Calu3 (cell line): Measurements from ENCODE around the gene OSCAR. TPM values are rescaled to one million over a fixed set of nuclear protein-coding genes. Genes with fewer than 3 reads are reported as not detected.

Source experiments
- BruUV-seq: library from RNA; stranded (reverse); fragments of 400-500 nt; replicated peaks from 2 replicates; lab custom pipeline; 2021; lab: Mats Ljungman, UMichigan
- CTCF ChIA-PET: fragments of 300-600 bp; sonication (Branson Sonifier 250); formaldehyde crosslinking; loops from one replicate; lab custom pipeline; 2022; ENCODE audit warnings: antibody characterized with exemption; lab: Charles Lee
- DNase-seq: peaks from one replicate; pipeline ENCODE4 v3.0.0; 2022
- H3K27ac Mint-ChIP-seq: one replicate; pipeline ENCODE4 v1.8.0; 2022; ENCODE audit warnings: mixed read lengths; ENCODE audit not compliant: unreplicated experiment
- H3K27me3 Mint-ChIP-seq: one replicate; pipeline ENCODE4 v1.8.0; 2022; ENCODE audit warnings: mixed read lengths; ENCODE audit not compliant: unreplicated experiment
- H3K36me3 Mint-ChIP-seq: one replicate; pipeline ENCODE4 v1.8.0; 2022; ENCODE audit warnings: mild to moderate bottlenecking, moderate library complexity, mixed read lengths; ENCODE audit not compliant: insufficient read depth, unreplicated experiment
- H3K4me1 Mint-ChIP-seq: one replicate; pipeline ENCODE4 v1.8.0; 2022; ENCODE audit warnings: mild to moderate bottlenecking, low read depth, mixed read lengths; ENCODE audit not compliant: unreplicated experiment
- H3K4me3 Mint-ChIP-seq: one replicate; pipeline ENCODE4 v1.8.0; 2022; ENCODE audit warnings: mild to moderate bottlenecking, low read depth, moderate library complexity, mixed read lengths; ENCODE audit not compliant: unreplicated experiment
- H3K9me3 Mint-ChIP-seq: one replicate; pipeline ENCODE4 v1.8.0; 2022; ENCODE audit warnings: low read depth, mixed read lengths; ENCODE audit not compliant: unreplicated experiment
- CTCF ChIP-seq: fragments of 200-600 bp; IDR thresholded peaks from one replicate; pipeline ENCODE4 v1.8.0; 2022; ENCODE audit warnings: antibody characterized with exemption; ENCODE audit not compliant: unreplicated experiment
- intact Hi-C: fragments of 100-400 bp; cut with micrococcal nuclease; formaldehyde crosslinking; loops from one replicate; pipeline ENCODE4 v1.10.0; 2022; ENCODE audit not compliant: unreplicated experiment
- total RNA-seq: library from RNA; stranded (reverse); gene quantifications from 2 replicates; pipeline ENCODE4 v1.2.3, GENCODE V29; 2022

OSCAR gene
- total RNA-seq, 1 experiment from 2014 or later: 0.54 TPM

- no peak for TF ChIP-seq CTCF
- intact Hi-C loops: no loop called here
- BruUV-seq: no TSS peak
- peaks cover 29% of the 10 kb centered on the region for H3K27me3 Mint-ChIP-seq
- no peak for DNase-seq
- CTCF ChIA-PET: no interaction called here
- no peaks in the 10 kb centered on the region for H3K9me3 Mint-ChIP-seq
- H3K36me3 Mint-ChIP-seq: no peaks in the 10 kb centered on the region
- H3K4me3 Mint-ChIP-seq: no peak overlapping the region
- H3K27ac Mint-ChIP-seq: no peak overlapping the region
- H3K4me1 Mint-ChIP-seq: no peaks in the 10 kb centered on the region
These were observed 38.0 kb downstream of the OSCAR start for GRCh38 chr19:54062643-54063042.

DNA sequence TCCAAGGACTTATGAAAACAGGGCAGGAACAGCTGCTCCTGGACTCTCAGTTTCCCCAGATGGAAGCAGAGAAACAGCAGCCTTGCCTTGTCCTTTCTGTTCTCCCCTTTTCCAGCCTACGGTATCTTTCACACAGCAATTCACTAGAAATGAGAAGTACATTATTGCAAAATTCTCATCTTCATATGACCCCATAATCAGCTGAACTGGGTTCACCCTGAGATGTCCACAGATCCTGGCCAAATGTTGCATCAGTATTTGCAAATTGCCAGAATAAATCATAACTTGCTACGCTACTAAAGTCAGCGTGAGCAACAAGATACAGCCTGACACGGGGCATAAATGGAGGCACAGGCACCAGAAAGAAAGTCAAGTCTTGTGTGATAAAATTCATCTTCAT, 53.0 kb downstream of the OSCAR start:
- no peak for DNase-seq
- no peak overlapping the region for H3K4me3 Mint-ChIP-seq
- H3K27me3 Mint-ChIP-seq: peaks cover 60% of the 10 kb centered on the region
- no TSS peak for BruUV-seq
- TF ChIP-seq CTCF: no peak
- intact Hi-C loops: no loop called here
- no peaks in the 10 kb centered on the region for H3K9me3 Mint-ChIP-seq
- no peak overlapping the region for H3K27ac Mint-ChIP-seq
- CTCF ChIA-PET: no interaction called here
- H3K36me3 Mint-ChIP-seq: no peaks in the 10 kb centered on the region
- H3K4me1 Mint-ChIP-seq: no peaks in the 10 kb centered on the region

DNA sequence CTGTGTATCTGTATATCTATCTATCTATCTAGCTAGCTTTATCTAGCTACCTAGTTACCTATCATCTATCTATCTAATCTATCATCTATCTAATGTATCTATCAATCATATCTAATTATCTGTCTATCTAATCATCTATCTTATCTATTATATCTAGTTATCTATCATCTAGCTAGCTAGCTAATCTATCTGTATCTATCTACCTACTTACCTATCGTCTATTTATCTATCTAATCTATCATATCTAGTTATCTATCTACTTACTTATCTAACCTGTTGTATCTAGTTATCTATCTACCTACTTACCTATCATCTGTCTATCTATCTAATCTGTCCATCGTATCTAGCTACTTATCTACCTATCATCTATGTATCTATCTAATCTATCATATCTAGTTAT, 54.8 kb downstream of the OSCAR start:
- Mint-ChIP-seq H3K36me3 (no peaks in the 10 kb centered on the region), H3K9me3 (no peaks in the 10 kb centered on the region), H3K4me3 (no peak overlapping the region), H3K27ac (no peak overlapping the region), H3K4me1 (no peaks in the 10 kb centered on the region), H3K27me3 (peaks cover 69% of the 10 kb centered on the region)
- no TSS peak for BruUV-seq
- CTCF ChIA-PET: interaction anchor here (0.8 kb wide), 1 partner anchor 16 kb away, joined by 4 read pairs; no protein-coding TSS in a partner anchor
- TF ChIP-seq CTCF: no peak
- intact Hi-C loops: no loop called here
- DNase-seq: no peak

Other genes with a start within 250 kb of the OSCAR start
- 366 and 464 TPM in 2 replicates for gene MYADM, start 232.9 kb downstream of the OSCAR start, total RNA-seq
- 45.4 and 59.6 TPM in 2 replicates for gene PRKCG, start 218.6 kb downstream of the OSCAR start, total RNA-seq
- gene CACNG7, start 191.5 kb downstream of the OSCAR start, total RNA-seq: not detected in 2 replicates
- 13.4 and 19.0 TPM in 2 replicates for gene CACNG8, start 137.9 kb downstream of the OSCAR start, total RNA-seq
- gene CACNG6, start 109.2 kb downstream of the OSCAR start, total RNA-seq: 137 and 144 TPM in 2 replicates
- not detected in 2 replicates for gene VSTM1, start 36.9 kb downstream of the OSCAR start, total RNA-seq
- gene TARM1, start 19.4 kb downstream of the OSCAR start, total RNA-seq: not detected in 2 replicates
- 228 and 255 TPM in 2 replicates for gene NDUFA3, start 2.1 kb upstream of the OSCAR start, total RNA-seq
- 30.8 and 34.2 TPM in 2 replicates for gene TFPT, start 14.9 kb upstream of the OSCAR start, total RNA-seq
- 106 TPM in 2 replicates for gene PRPF31, start 15.0 kb upstream of the OSCAR start, total RNA-seq
- 79.4 and 87.4 TPM in 2 replicates for gene CNOT3, start 37.0 kb upstream of the OSCAR start, total RNA-seq
- gene LENG1, start 58.9 kb upstream of the OSCAR start, total RNA-seq: 9.9 and 10.7 TPM in 2 replicates
- 157 and 166 TPM in 2 replicates for gene TMC4, start 72.4 kb upstream of the OSCAR start, total RNA-seq
- 287 and 323 TPM in 2 replicates for gene MBOAT7, start 88.8 kb upstream of the OSCAR start, total RNA-seq
- 52.2 and 53.0 TPM in 2 replicates for gene TSEN34, start 90.5 kb upstream of the OSCAR start, total RNA-seq
- 825 and 841 TPM in 2 replicates for gene RPS9, start 100.1 kb upstream of the OSCAR start, total RNA-seq
- not detected in 2 replicates for gene LILRB3, start 122.2 kb upstream of the OSCAR start, total RNA-seq
- not detected in 2 replicates for gene LILRA6, start 142.0 kb upstream of the OSCAR start, total RNA-seq
- gene LILRB5, start 156.5 kb upstream of the OSCAR start, total RNA-seq: not detected in 2 replicates
- gene LILRB2, start 180.3 kb upstream of the OSCAR start, total RNA-seq: not detected in 2 replicates
- not detected in 2 replicates for gene LILRA5, start 212.4 kb upstream of the OSCAR start, total RNA-seq
- gene LILRA4, start 238.4 kb upstream of the OSCAR start, total RNA-seq: not detected in 2 replicates